Measurements from ENCODE around the gene ZNF117.

DNA sequence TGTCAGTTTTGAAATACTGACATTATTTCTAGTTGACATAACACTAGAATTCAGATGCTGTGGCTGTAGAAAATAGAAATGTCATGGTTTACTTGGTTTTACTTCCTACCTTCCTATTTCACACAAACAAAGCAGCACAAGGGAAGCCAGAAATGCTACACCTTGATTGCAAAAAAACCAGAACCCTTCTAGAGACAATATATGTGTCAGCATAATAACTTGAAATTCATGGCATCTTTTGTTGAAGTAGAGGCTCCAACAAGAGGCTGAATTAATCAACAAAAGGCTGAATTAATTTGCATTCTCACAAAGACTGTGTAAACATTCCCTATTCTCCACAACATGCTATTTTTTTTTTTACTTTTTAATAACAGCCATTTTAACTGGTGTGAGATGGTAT lies 25.2 kb downstream of the ZNF117 start:
- TF ChIP-seq, protein P1, sequence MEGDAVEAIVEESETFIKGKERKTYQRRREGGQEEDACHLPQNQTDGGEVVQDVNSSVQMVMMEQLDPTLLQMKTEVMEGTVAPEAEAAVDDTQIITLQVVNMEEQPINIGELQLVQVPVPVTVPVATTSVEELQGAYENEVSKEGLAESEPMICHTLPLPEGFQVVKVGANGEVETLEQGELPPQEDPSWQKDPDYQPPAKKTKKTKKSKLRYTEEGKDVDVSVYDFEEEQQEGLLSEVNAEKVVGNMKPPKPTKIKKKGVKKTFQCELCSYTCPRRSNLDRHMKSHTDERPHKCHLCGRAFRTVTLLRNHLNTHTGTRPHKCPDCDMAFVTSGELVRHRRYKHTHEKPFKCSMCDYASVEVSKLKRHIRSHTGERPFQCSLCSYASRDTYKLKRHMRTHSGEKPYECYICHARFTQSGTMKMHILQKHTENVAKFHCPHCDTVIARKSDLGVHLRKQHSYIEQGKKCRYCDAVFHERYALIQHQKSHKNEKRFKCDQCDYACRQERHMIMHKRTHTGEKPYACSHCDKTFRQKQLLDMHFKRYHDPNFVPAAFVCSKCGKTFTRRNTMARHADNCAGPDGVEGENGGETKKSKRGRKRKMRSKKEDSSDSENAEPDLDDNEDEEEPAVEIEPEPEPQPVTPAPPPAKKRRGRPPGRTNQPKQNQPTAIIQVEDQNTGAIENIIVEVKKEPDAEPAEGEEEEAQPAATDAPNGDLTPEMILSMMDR (IDR thresholded peaks at IDR 0.05; ENCODE audit: low read depth, low read length, poor library complexity, severe bottlenecking): no peak
- TF ChIP-seq EZH2phosphoT487 (IDR thresholded peaks at IDR 0.05; ENCODE audit: borderline replicate concordance, low read length): no peak

Measured in DOHH2 (cell line).